Progenitor cell of endocrine pancreas (in vitro differentiated cells): Measurements from ENCODE around the gene MROH7. TPM values are rescaled to one million over a fixed set of nuclear protein-coding genes. Genes with fewer than 3 reads are reported as not detected.

ENCODE experiments used
- DNase-seq: peaks from one replicate; pipeline ENCODE4 v3.0.0; 2021; ENCODE audit warnings: low spot score; ENCODE audit not compliant: unreplicated experiment
- H3K27ac Mint-ChIP-seq: 2 replicates; pipeline ENCODE4 v1.8.0; 2021; ENCODE audit warnings: mild to moderate bottlenecking, moderate library complexity, mixed read lengths
- H3K27me3 Mint-ChIP-seq: 2 replicates; pipeline ENCODE4 v1.8.0; 2021; ENCODE audit warnings: mixed read lengths
- H3K36me3 Mint-ChIP-seq: 2 replicates; pipeline ENCODE4 v1.8.0; 2022; ENCODE audit warnings: mixed read lengths; ENCODE audit not compliant: insufficient read depth
- H3K4me1 Mint-ChIP-seq: 2 replicates; pipeline ENCODE4 v1.8.0; 2021; ENCODE audit warnings: low read depth, mixed read lengths
- H3K4me3 Mint-ChIP-seq: 2 replicates; pipeline ENCODE4 v1.8.0; 2021; ENCODE audit warnings: low read depth, mild to moderate bottlenecking, moderate library complexity, mixed read lengths
- H3K9me3 Mint-ChIP-seq: 2 replicates; pipeline ENCODE4 v1.8.0; 2021; ENCODE audit warnings: low read depth, mixed read lengths
- CTCF ChIP-seq: fragments of 200-600 bp; sonication (generic); IDR thresholded peaks from one replicate; pipeline ENCODE4 v1.5.0; 2021; ENCODE audit warnings: antibody characterized with exemption, mild to moderate bottlenecking; ENCODE audit not compliant: unreplicated experiment
- total RNA-seq: library from RNA; stranded (reverse); gene quantifications from 2 replicates; pipeline ENCODE4 v1.2.1, GENCODE V29; 2021

The MROH7 gene
- total RNA-seq, 1 donor from 2014 or later: 0.50 TPM

DNA sequence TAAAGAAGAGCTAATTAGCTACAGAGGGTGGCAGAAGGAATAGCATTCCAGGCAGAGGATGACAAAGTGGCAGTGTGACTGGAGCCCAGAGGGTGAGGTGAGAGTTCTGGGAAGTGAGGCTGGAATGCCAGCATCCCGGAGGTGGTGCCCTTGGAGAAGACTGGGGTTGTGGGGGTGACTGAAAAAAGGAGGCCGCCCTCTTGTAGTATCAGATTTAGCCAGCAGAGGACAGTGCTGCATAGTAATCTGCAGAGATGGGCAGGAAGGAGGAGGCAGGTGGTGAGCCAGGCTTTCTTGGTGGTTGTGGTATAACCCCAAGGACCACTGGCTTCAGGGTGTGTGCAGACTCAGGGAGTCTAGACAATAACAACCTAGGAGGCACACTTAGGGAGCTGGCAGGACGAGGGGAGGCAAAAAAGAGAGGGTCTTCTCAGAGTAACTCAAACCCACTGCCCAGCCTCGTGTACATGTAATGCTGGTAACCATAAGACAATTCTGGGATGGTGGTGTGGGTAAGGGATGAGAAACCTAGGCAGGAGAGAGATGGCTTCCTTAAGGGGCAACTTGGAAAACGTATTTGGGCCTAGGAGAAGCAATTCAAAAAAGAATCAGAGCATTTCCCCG, 30.5 kb downstream of the MROH7 start:
- Mint-ChIP-seq H3K4me3 (no peak overlapping the region), H3K9me3 (no peaks in the 10 kb centered on the region), H3K27me3 (no peaks in the 10 kb centered on the region), H3K36me3 (no peaks in the 10 kb centered on the region), H3K27ac (no peak overlapping the region), H3K4me1 (no peaks in the 10 kb centered on the region)
- peak; percentile 76 for TF ChIP-seq CTCF
- peak; percentile 37 for DNase-seq

DNA sequence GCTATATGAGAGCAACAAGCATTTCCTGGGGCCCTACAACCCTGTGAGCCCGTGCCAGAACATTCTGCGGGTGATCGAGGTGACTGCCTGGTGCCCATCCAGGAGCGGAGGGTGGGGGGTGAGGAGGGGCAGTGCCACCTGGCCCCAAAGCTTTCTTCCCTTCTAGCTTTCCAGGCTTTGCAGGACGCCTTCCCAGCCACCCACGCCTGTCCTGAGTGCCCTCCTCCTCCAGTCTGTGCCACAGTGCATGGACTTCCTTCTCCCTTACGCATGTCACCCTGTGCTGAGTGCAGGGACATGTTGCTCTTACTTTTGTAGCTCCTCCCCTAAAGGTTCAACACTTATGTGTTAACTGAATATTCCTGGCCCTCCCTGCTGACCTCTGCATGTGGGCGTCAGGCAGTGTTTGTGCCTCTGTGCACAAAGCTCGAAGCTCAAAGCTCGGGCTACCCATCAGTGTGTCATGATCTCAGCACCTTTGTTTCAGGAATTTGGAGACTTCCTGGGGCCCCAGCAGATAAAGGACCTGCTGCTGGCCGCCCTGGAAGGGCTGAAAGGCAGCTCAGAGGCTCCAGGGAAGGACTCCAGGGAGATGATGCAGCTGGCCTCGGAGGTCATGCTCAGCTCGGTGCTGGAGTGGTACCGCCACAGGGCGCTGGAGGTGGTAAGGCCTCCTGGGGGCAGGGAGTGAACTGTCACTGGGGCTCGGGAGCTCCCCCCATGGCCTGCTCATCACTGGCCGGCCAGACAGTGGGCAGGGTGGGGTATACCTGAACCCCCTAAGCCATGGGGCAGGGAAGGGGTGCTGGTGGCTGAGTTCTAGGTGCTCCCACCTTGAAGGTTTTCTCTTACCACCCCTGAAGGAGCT, 37.4 kb downstream of the MROH7 start:
- H3K4me1 Mint-ChIP-seq: peaks cover 19% of the 10 kb centered on the region
- H3K27me3 Mint-ChIP-seq: peaks cover 5% of the 10 kb centered on the region
- H3K36me3 Mint-ChIP-seq: no peaks in the 10 kb centered on the region
- no peaks in the 10 kb centered on the region for H3K9me3 Mint-ChIP-seq
- TF ChIP-seq CTCF: no peak
- no peak overlapping the region for H3K27ac Mint-ChIP-seq
- H3K4me3 Mint-ChIP-seq: no peak overlapping the region
- DNase-seq: no peak

DNA sequence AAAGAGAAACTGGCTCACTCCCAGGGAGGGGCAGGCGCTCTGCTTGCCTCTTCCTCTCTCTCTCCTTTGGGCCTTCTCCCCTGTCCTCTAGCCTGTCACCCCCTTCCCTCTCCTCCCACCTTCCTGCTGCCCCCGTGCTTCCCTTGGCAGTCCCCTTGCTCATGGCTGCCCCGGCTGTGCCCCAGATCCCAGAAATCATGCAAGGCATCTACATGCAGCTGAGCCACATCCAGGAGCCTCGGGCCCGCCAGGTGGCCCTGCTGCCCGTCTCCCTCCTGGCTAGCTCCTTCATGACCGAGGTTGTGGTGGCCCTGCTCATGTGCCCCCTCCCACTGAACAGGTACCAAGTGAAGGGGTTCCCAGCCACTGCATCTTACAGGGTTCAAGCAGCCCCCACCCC, 38.1 kb downstream of the MROH7 start:
- no peak overlapping the region for H3K27ac Mint-ChIP-seq
- peaks cover 5% of the 10 kb centered on the region for H3K27me3 Mint-ChIP-seq
- DNase-seq: no peak
- no peaks in the 10 kb centered on the region for H3K9me3 Mint-ChIP-seq
- no peak for TF ChIP-seq CTCF
- no peaks in the 10 kb centered on the region for H3K36me3 Mint-ChIP-seq
- no peak overlapping the region for H3K4me3 Mint-ChIP-seq
- peaks cover 20% of the 10 kb centered on the region for H3K4me1 Mint-ChIP-seq

- TF ChIP-seq CTCF: no peak
- no peak overlapping the region for H3K27ac Mint-ChIP-seq
- H3K4me1 Mint-ChIP-seq: peaks cover 20% of the 10 kb centered on the region
- H3K36me3 Mint-ChIP-seq: no peaks in the 10 kb centered on the region
- peaks cover 5% of the 10 kb centered on the region for H3K27me3 Mint-ChIP-seq
- H3K9me3 Mint-ChIP-seq: no peaks in the 10 kb centered on the region
- no peak overlapping the region for H3K4me3 Mint-ChIP-seq
- no peak for DNase-seq
Measured at GRCh38 chr1:54680387-54680786, 38.8 kb downstream of the MROH7 start.

- Mint-ChIP-seq H3K9me3 (no peaks in the 10 kb centered on the region), H3K4me1 (peaks cover 20% of the 10 kb centered on the region), H3K4me3 (no peak overlapping the region), H3K36me3 (no peaks in the 10 kb centered on the region), H3K27me3 (peaks cover 5% of the 10 kb centered on the region), H3K27ac (no peak overlapping the region)
- no peak for DNase-seq
- TF ChIP-seq CTCF: no peak
Measured at GRCh38 chr1:54681358-54681757, 39.8 kb downstream of the MROH7 start.
